ENCODE results near the gene ZNF45. TPM values are rescaled to one million over a fixed set of nuclear protein-coding genes. Genes with fewer than 3 reads are reported as not detected.
"Not testable (repeated sequence)": the region's sequence is repeated elsewhere in the genome, so short reads cannot be mapped to it uniquely, and the experiment has no call there.

Gene ZNF45
- total RNA-seq, 2 donors from 2014 or later: 10.5 to 10.8 TPM

GRCh38 chr19:43872547-43873336 is 62.3 kb downstream of the ZNF45 start:
- H3K36me3 Mint-ChIP-seq: peaks cover 37 to 48% of the 10 kb centered on the region in 2 donors
- H3K9me3 Mint-ChIP-seq: peaks cover 40% of the 10 kb centered on the region in 2 donors
- no peak overlapping the region for H3K27ac Mint-ChIP-seq
- peak; percentile 41 to 83 for ATAC-seq
- no peak for DNase-seq (ENCODE audit: low spot score in 2 of 2)

- DNase-seq (ENCODE audit: low spot score in 2 of 2); ATAC-seq; H3K27ac Mint-ChIP-seq: not testable (repeated sequence)
- H3K36me3 Mint-ChIP-seq: peaks cover 12 to 21% of the 10 kb centered on the region in 2 donors
- peaks cover 17 to 21% of the 10 kb centered on the region in 2 donors for H3K9me3 Mint-ChIP-seq
Observed at GRCh38 chr19:43866923-43867322, 68.2 kb downstream of the ZNF45 start.

Other genes starting within 250 kb of the ZNF45 start
- not detected for gene IRGC, start 219.2 kb downstream of the ZNF45 start, total RNA-seq
- 100 to 1,000 TPM in 1 of 2 donors, 10 to 100 TPM in 1; 62.8 to 145 TPM for gene SMG9, start 180.3 kb downstream of the ZNF45 start, total RNA-seq
- gene KCNN4, start 154.3 kb downstream of the ZNF45 start, total RNA-seq: 100 to 1,000 TPM; 110 to 145 TPM
- gene LYPD5, start 132.8 kb downstream of the ZNF45 start, total RNA-seq: 1 to 10 TPM in 1 of 2 donors, under 1 TPM in 1; 0.97 to 3.8 TPM
- gene ZNF283, start 108.0 kb downstream of the ZNF45 start, total RNA-seq: 10 to 100 TPM in 1 of 2 donors, 1 to 10 TPM in 1; 7.7 to 12.0 TPM
- 1 to 10 TPM in 1 of 2 donors, under 1 TPM in 1; 0.73 to 2.7 TPM for gene ZNF404, start 51.3 kb downstream of the ZNF45 start, total RNA-seq
- 1 to 10 TPM; 1.1 to 3.4 TPM for gene ZNF221, start 15.9 kb upstream of the ZNF45 start, total RNA-seq
- 1 to 10 TPM; 4.1 TPM for gene ZNF155, start 48.9 kb upstream of the ZNF45 start, total RNA-seq
- gene ZNF230, start 67.7 kb upstream of the ZNF45 start, total RNA-seq: 1 to 10 TPM; 3.6 to 5.1 TPM
- 1 to 10 TPM; 1.8 to 2.0 TPM for gene ZNF222, start 90.1 kb upstream of the ZNF45 start, total RNA-seq
- 1 to 10 TPM in 1 of 2 donors, under 1 TPM in 1; 0.60 to 1.4 TPM for gene ZNF223, start 116.8 kb upstream of the ZNF45 start, total RNA-seq
- 1 to 10 TPM; 2.3 to 2.4 TPM for gene ZNF284, start 136.9 kb upstream of the ZNF45 start, total RNA-seq
- 10 to 100 TPM; 14.8 to 22.4 TPM for gene ZNF224, start 159.1 kb upstream of the ZNF45 start, total RNA-seq
- gene ZNF225, start 178.1 kb upstream of the ZNF45 start, total RNA-seq: 1 to 10 TPM in 1 of 2 donors, under 1 TPM in 1; 0.96 to 2.7 TPM
- 10 to 100 TPM in 1 of 2 donors, 1 to 10 TPM in 1; 9.3 to 10.8 TPM for gene ZNF234, start 206.3 kb upstream of the ZNF45 start, total RNA-seq
- gene ZNF226, start 229.8 kb upstream of the ZNF45 start, total RNA-seq: 10 to 100 TPM; 12.2 to 14.6 TPM

All from activated naive CD4-positive, alpha-beta T cell treated with anti-CD3 and anti-CD28 coated beads, Interleukin-2, amount 50 U/mL, for 72 hours (primary cell).